Smooth muscle cell of the brain vasculature (primary cell): ENCODE measurements around the gene EPN2.
"Not testable (repeated sequence)": the region's sequence is repeated elsewhere in the genome, so short reads cannot be mapped to it uniquely, and the experiment has no call there.

ENCODE experiments used
- DNase-seq: peaks from one replicate; pipeline ENCODE4 v3.0.0-alpha.2; 2012; ENCODE audit warnings: low read depth, low spot score

Gene EPN2

DNA sequence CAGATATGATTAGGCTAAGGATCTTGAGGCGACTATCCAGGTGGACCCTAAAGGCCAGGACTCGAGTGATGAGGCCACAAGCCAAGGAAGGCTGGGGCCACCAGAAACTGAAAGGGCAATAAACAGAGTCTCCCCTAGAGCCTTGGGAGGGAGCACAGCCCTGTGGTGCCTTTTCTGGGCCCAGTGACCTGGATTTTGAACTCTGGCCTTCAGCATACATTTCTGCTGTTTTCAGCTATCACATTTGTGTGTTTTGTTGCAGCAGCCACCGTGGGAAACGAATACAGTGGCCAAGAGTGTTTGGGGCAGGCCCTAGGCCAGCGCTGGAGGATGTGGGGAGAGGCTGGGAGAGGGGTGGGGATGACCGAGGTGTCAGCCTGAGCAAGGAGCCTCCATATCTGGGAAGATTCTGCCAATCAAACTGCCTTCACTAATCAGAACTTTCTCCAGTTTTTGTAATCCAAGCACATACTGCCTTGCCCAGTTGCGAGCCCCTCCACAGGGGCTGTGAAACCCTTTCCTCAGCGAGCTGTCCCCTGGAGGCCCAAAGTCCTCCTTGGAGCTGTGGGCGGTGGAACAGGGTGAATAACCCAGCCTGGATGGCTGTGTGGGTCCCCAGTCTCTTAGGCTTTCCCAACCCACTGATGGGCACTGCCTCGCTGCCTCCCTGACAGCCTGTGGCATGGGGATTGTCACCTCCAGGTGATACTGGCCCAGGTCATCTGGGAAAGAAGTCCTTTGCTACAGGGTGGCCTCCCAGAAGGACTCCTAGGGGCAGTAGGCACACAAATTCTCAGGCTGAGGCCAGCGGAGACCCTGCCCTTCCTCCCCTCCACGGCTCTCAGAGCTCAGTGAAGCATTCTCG is 108.6 kb downstream of the EPN2 start:
- no peak for DNase-seq

GRCh38 chr17:19346351-19347255 is 109.4 kb downstream of the EPN2 start:
- no peak for DNase-seq

GRCh38 chr17:19347323-19348080 is 110.3 kb downstream of the EPN2 start:
- DNase-seq: no peak

DNA sequence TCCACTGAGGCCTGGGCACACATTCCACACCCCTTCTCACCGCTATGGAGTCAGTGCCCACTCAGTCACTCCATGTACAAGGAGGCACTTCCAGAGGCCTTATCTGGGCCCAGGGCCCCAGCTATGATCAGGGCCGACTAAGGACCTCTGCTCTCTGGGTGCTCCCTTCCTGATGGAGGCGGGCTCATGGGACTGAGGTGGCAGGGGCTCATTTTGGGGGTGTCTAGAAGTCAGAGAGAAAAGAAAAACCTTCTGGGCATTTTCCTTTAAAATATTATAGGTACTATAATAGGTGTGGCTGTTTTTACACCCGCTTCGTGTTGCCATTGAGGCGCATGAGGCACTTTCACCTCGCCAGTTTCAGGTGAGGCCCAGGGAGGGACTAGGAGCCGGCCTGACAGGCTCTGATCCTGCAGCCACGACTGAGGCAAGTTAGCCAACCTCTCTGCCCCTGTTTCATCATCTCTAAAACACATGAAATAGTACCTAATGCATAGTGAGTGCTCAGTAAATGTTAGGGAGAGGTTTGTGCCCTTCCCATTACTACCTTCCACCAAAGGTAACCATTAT is 111.0 kb downstream of the EPN2 start:
- DNase-seq: no peak

- DNase-seq: no peak
Measured at GRCh38 chr17:19348806-19349205, 111.6 kb downstream of the EPN2 start.

- DNase-seq: not testable (repeated sequence)
Measured at GRCh38 chr17:19353401-19353800, 116.2 kb downstream of the EPN2 start.

GRCh38 chr17:19354748-19355147 is 117.6 kb downstream of the EPN2 start:
- DNase-seq: no peak

DNA sequence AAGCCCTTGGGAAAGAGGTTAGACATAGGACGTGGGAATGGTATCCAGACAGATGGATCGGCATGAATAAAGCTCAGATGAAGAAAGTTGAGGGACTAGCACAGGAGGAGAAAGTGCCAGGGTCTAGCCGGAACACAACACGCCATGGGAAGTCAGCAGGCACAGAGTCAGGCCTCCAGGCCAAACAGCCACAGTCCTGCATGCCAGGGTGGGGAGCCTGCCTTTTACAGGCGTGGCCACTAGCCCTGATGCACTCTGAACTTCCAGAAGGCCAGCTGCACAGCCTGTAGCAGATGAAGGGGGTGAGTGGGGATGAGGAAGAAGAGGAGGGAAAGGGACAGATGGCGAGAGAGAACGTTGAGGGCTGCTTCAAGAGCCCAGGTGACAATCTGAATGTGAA is 120.2 kb downstream of the EPN2 start:
- no peak for DNase-seq

GRCh38 chr17:19357761-19358160 is 120.6 kb downstream of the EPN2 start:
- DNase-seq: no peak

- no peak for DNase-seq
Measured at GRCh38 chr17:19359151-19359550, 122.0 kb downstream of the EPN2 start.

DNA sequence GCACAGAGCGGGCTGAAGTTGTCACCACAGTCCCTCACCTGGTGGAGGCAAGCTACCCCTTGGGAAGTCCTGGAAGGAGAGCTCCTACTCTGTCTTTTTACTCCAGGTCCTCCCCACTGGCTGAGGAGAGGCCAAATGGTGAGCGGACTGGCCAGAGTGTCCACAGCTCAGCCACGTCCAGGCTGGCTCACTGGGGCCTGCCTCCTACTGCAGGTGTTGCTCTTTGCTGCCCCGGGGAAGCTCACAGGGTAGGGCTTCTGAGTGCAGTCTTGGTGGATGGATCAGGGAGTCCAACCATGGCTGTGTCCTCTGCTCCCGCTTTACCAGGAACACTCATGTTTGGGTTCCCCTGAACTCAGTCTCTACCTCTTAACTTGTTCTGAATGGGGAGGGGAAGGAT is 122.7 kb downstream of the EPN2 start:
- no peak for DNase-seq

GRCh38 chr17:19360772-19361171 is 123.6 kb downstream of the EPN2 start:
- DNase-seq: no peak

DNA sequence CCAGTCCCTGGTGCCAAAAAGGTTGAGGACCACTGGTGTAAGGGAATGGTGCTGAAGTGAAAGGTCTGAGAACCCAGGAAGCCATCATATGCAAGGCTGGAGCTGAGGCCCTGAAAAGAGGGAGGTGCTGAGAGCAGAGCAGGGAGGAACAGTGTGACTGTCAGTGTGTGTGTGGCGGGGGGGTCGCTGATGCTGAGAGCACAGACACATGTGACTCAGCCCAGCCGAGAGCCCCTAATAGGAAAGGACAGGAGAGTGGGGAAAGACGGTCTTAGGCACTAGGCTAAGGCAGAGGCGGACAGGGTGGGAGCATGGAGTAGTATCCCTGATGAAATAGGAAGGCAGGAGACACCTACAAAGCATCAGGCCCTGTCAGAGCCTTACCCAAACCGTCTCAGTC is 124.2 kb downstream of the EPN2 start:
- DNase-seq: no peak

- DNase-seq: no peak
Measured at GRCh38 chr17:19361944-19362276, 124.7 kb downstream of the EPN2 start.

- DNase-seq: peak; percentile 85
Measured at GRCh38 chr17:19362277-19363113, 125.3 kb downstream of the EPN2 start, which contains the start of gene B9D1. Gene B9D1 (minus strand): TSS chr17:19362723. CDS start chr17:19362569, 154 bp downstream.

DNA sequence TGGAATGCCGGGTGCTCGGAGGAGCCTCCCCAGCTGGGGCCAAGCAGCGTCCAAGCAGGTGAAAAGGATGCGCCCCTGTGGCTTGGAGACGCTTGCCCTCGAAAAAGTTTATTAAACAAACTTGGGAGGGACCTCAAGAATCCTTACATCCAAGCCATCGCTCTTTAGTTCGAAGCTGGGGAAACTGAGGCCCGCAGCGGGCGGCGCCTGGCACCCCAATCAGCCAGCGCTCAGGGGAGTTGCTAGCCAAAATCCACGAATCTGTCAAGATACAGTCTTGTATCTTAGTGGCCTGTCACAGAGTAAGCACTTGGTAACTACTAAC is 125.9 kb downstream of the EPN2 start:
- no peak for DNase-seq

- DNase-seq: no peak
Measured at GRCh38 chr17:19363460-19364035, 126.4 kb downstream of the EPN2 start.

- DNase-seq: no peak
Measured at GRCh38 chr17:19364699-19365498, 127.7 kb downstream of the EPN2 start.

DNA sequence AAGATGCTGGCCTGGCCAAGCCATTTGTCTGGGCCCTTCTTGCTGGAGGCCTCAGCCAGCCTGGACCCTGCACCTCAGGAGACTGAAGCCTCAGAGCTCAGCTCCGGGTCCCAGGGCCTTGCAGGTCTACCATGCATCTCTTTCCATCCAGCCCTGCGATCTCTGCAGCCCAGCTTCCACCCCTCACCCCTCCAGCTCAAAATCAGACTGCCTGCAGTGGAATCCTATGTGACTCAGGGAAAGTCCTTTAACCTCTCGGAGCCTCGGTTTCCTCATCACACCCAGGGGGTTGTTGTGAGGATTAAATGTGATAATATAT is 128.3 kb downstream of the EPN2 start:
- DNase-seq: no peak
